GM19099 (cell line): Measurements from ENCODE around the gene ARMH3.

ENCODE experiments used
- POLR2A ChIP-seq: IDR thresholded peaks from 3 replicates; pipeline ENCODE4 v1.6.1; 2011; ENCODE audit warnings: low read depth; ENCODE audit not compliant: insufficient read length; ENCODE audit errors: extremely low read depth

Gene ARMH3

GRCh38 chr10:101841826-101842225, 214.1 kb downstream of the ARMH3 start:
- TF ChIP-seq POLR2A = no peak

- TF ChIP-seq POLR2A = no peak
These were observed 215.1 kb downstream of the ARMH3 start for GRCh38 chr10:101840741-101841453.

- TF ChIP-seq POLR2A = no peak
These were observed 215.8 kb downstream of the ARMH3 start for GRCh38 chr10:101840102-101840684.

- no peak for TF ChIP-seq POLR2A
These were observed 216.4 kb downstream of the ARMH3 start for GRCh38 chr10:101839416-101840063.

- no peak for TF ChIP-seq POLR2A
These were observed 217.0 kb downstream of the ARMH3 start for GRCh38 chr10:101839002-101839401.

GRCh38 chr10:101838416-101838970, 217.5 kb downstream of the ARMH3 start:
- TF ChIP-seq POLR2A = no peak

GRCh38 chr10:101837748-101838147, 218.2 kb downstream of the ARMH3 start:
- TF ChIP-seq POLR2A = no peak

GRCh38 chr10:101835362-101835761, 220.6 kb downstream of the ARMH3 start:
- no peak for TF ChIP-seq POLR2A

GRCh38 chr10:101834341-101834740, 221.6 kb downstream of the ARMH3 start:
- no peak for TF ChIP-seq POLR2A

- no peak for TF ChIP-seq POLR2A
These were observed 222.5 kb downstream of the ARMH3 start for GRCh38 chr10:101833466-101833865.

- no peak for TF ChIP-seq POLR2A
These were observed 223.6 kb downstream of the ARMH3 start for GRCh38 chr10:101832325-101832771.

GRCh38 chr10:101831169-101831811, 224.7 kb downstream of the ARMH3 start:
- TF ChIP-seq POLR2A = no peak

- peak; percentile 58 for TF ChIP-seq POLR2A
These were observed 225.4 kb downstream of the ARMH3 start for GRCh38 chr10:101830322-101831168.

GRCh38 chr10:101829561-101830315, 226.2 kb downstream of the ARMH3 start:
- no peak for TF ChIP-seq POLR2A
